Lower leg skin (tissue), 3 donors: ENCODE data around the gene ANO5.

Source experiments
- POLR2A ChIP-seq, 2 donors: fragments of 450-650 bp; IDR thresholded peaks; one replicate each; pipeline ENCODE4 v1.6.1; 2016 to 2017; ENCODE audit warnings: antibody characterized with exemption in 2 of 2, mild to moderate bottlenecking in 1 of 2, moderate library complexity in 1 of 2
- TF ChIP-seq, protein P1 (sequence below), 3 donors: fragments of 450-650 bp; IDR thresholded peaks; one replicate each; pipeline ENCODE4 v1.5.1; 2016; ENCODE audit warnings: antibody characterized with exemption in 3 of 3, mild to moderate bottlenecking in 3 of 3, moderate library complexity in 2 of 3

DNA sequence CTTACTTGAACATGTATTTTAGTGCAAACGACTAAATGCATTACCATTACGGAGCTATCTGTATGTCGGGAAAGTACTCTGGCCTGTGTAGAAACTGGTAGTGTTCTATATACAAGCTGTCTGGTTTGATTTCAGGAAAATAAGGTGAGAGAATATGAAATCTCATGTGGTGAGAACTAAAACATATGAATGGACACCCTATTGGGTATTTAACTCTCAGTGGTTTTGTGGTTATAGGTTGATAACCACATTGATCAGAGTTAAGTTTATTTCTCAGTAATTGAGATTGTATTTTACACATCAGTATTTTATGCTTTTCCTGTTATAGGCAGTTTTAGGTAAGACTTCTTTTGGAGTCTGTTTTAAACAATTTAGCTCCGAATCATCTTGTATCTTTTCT lies 10.4 kb downstream of the ANO5 start:
- TF ChIP-seq POLR2A (IDR thresholded peaks at IDR 0.05), result no peak
- TF ChIP-seq, protein P1, sequence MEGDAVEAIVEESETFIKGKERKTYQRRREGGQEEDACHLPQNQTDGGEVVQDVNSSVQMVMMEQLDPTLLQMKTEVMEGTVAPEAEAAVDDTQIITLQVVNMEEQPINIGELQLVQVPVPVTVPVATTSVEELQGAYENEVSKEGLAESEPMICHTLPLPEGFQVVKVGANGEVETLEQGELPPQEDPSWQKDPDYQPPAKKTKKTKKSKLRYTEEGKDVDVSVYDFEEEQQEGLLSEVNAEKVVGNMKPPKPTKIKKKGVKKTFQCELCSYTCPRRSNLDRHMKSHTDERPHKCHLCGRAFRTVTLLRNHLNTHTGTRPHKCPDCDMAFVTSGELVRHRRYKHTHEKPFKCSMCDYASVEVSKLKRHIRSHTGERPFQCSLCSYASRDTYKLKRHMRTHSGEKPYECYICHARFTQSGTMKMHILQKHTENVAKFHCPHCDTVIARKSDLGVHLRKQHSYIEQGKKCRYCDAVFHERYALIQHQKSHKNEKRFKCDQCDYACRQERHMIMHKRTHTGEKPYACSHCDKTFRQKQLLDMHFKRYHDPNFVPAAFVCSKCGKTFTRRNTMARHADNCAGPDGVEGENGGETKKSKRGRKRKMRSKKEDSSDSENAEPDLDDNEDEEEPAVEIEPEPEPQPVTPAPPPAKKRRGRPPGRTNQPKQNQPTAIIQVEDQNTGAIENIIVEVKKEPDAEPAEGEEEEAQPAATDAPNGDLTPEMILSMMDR (IDR thresholded peaks at IDR 0.05), result no peak
